ENCODE data around the gene MARCO. TPM values are rescaled to one million over a fixed set of nuclear protein-coding genes. Genes with fewer than 3 reads are reported as not detected.

Gene MARCO
- total and polyA plus RNA-seq, 2 of the 8 experiments (the other 6 are each of a cell fraction or from before 2014, with no cell fraction given): not detected

GRCh38 chr2:118913803-118914645, 28.0 kb upstream of the MARCO start:
- no peak overlapping the region for H2AK5ac ChIP-seq (ENCODE audit: low read depth, low read length)
- no peaks in the 10 kb centered on the region for H3K23me2 ChIP-seq (ENCODE audit: low read depth, low read length)
- H3K4ac ChIP-seq (replicated peaks; ENCODE audit: insufficient read length, low read depth, low read length): no peak overlapping the region
- no peak overlapping the region for H3K14ac ChIP-seq (ENCODE audit: insufficient read length)
- H3K36me3 ChIP-seq (ENCODE audit: control insufficient read depth in 2 of 4, insufficient read depth in 4 of 4, low read length in 3 of 4): no peaks in the 10 kb centered on the region
- H3K56ac ChIP-seq (replicated peaks; ENCODE audit: insufficient read length, low read depth, low read length): no peak overlapping the region
- no peak overlapping the region for H3K4me3 ChIP-seq (ENCODE audit: extremely low read depth in 1 of 4, insufficient read depth in 2 of 4, low read depth in 3 of 4, low read length in 4 of 4)
- no peaks in the 10 kb centered on the region for H3K27me3 ChIP-seq (replicated peaks in 1 of 4; ENCODE audit: control insufficient read depth in 3 of 4, extremely low read depth in 1 of 4, insufficient read depth in 3 of 4, low read length in 3 of 4)
- WGBS, 2 experiments (ENCODE audit: extremely low coverage in 1 of 2, insufficient coverage in 1 of 2, insufficient read length in 1 of 2, insufficient replicate concordance in 2 of 2, low coverage in 1 of 2, low lambda C conversion rate in 2 of 2, missing lambda C conversion rate in 1 of 2): 91% methylated on average over 3 of the region's 3 CpGs; no CpG with 5 or more reads in 1 of the 2 experiments
- H2BK120ac ChIP-seq (replicated peaks; ENCODE audit: low read depth, low read length): no peak overlapping the region
- no peak overlapping the region for H4K91ac ChIP-seq (replicated peaks; ENCODE audit: insufficient read length, low read length)
- no peaks in the 10 kb centered on the region for H3K9me3 ChIP-seq (ENCODE audit: insufficient read depth in 2 of 2, low read depth in 1 of 2, low read length in 1 of 2)
- no peak overlapping the region for H3K18ac ChIP-seq (ENCODE audit: extremely low read depth, low read length)
- POLR2A ChIA-PET (ENCODE audit: partially characterized antibody): no interaction called here
- H3K9ac ChIP-seq (replicated peaks in 1 of 4; ENCODE audit: extremely low read depth in 1 of 4, low read depth in 3 of 4, low read length in 3 of 4): no peak overlapping the region
- no peaks in the 10 kb centered on the region for H4K20me1 ChIP-seq (replicated peaks in 1 of 2; ENCODE audit: control insufficient read depth in 1 of 2, insufficient read depth in 2 of 2, low read length in 2 of 2)
- TF ChIP-seq SAP30 (IDR thresholded peaks at IDR 0.05; ENCODE audit: insufficient read depth, insufficient replicate concordance, low read length) (no peak), NANOG (IDR thresholded peaks at IDR 0.05; ENCODE audit: insufficient read depth, low read depth, low read length, poor library complexity, severe bottlenecking) (no peak), SUZ12 (IDR thresholded peaks at IDR 0.05; ENCODE audit: low read length) (no peak)
- H2BK5ac ChIP-seq (ENCODE audit: low read depth, low read length): no peak overlapping the region
- H3K79me2 ChIP-seq (ENCODE audit: control insufficient read depth in 1 of 2, insufficient read depth in 2 of 2, low read length in 2 of 2): no peaks in the 10 kb centered on the region
- no peaks in the 10 kb centered on the region for H3K79me1 ChIP-seq (ENCODE audit: low read depth, low read length)
- H2BK15ac ChIP-seq (ENCODE audit: low read length): no peak overlapping the region
- no peak overlapping the region for H2BK20ac ChIP-seq (ENCODE audit: low read length)
- FAIRE-seq (no peak), DNase-seq (ENCODE audit: low read depth in 1 of 2, low spot score in 2 of 2) (no peak)
- no peak overlapping the region for H3K4me2 ChIP-seq (ENCODE audit: insufficient read depth in 1 of 2, low read depth in 2 of 2, low read length in 2 of 2)
- no peaks in the 10 kb centered on the region for H3K4me1 ChIP-seq (replicated peaks in 1 of 4; ENCODE audit: control insufficient read depth in 3 of 4, insufficient read depth in 4 of 4, low read length in 3 of 4)
- no peak overlapping the region for H2AFZ ChIP-seq (ENCODE audit: low read length)
- no peak overlapping the region for H4K8ac ChIP-seq (ENCODE audit: extremely low read depth, insufficient read depth, low read length)
- no peak overlapping the region for H3K23ac ChIP-seq (ENCODE audit: insufficient read length)
- CTCF ChIA-PET (ENCODE audit: partially characterized antibody): interaction anchor here (0.6 to 2.9 kb wide), 5 partner anchors 10 to 1767 kb away, joined by 3 to 13 read pairs (median 4); no protein-coding TSS in a partner anchor
- H4K5ac ChIP-seq (ENCODE audit: insufficient read length, low read depth, low read length): no peak overlapping the region
- H3K27ac ChIP-seq (ENCODE audit: low read depth, low read length): no peak overlapping the region
- H2BK12ac ChIP-seq (ENCODE audit: low read depth, low read length): no peak overlapping the region

All from H1 (cell line).